ENCODE data around the gene TSPAN5.
"Not testable (repeated sequence)": the region's sequence is repeated elsewhere in the genome, so short reads cannot be mapped to it uniquely, and the experiment has no call there.

TSPAN5 gene

GRCh38 chr4:98658287-98659105 lies at the start of gene TSPAN5:
TSPAN5 (minus strand) TSS chr4:98658611.
- DNase-seq (ENCODE audit: extremely low read depth in 1 of 2, low read depth in 1 of 2): peak; percentile 74 to 78

DNA sequence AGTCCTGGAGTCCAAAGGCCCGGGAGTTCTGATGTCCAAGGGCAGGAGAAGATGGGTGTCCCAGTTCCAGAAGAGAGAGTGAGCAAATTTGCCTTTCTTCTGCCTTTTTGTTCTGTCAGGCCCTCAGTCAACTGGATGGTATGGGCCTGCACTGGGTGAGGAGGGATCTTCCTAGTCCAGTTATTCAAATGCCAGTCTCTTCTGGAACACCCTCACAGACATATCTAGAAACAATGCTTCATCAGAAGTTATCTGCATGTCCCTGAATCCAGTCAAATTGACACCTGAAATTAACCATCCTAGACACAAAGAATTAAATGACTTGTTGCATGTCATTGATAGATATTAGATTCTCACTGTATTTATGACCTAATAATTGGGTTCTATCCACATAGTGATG lies 48.5 kb upstream of the TSPAN5 start:
- DNase-seq (ENCODE audit: extremely low read depth in 1 of 2, low read depth in 1 of 2): no peak

GRCh38 chr4:98706200-98706813 lies 47.9 kb upstream of the TSPAN5 start:
- no peak for DNase-seq (ENCODE audit: extremely low read depth in 1 of 2, low read depth in 1 of 2)

GRCh38 chr4:98705586-98705985 lies 47.2 kb upstream of the TSPAN5 start:
- DNase-seq (ENCODE audit: extremely low read depth in 1 of 2, low read depth in 1 of 2): not testable (repeated sequence)

DNA sequence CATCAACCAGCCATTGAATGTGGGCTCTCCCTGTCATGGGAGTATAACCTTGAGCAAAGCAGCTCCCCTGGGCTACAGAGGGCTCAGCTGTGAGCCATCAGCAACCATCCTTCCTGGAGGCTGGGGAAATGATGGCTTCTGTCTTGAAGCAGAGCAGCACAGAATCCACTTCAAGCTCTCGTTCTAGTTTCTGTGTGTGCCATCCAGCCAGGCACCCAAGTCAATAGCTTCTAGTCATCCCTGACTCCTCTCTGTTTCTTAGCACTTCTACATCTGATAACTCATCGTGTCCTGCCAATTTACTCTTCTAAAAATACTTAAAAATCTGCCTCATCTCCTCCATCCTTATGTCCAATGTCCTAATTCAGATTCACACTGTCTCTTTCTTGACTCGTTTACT lies 42.2 kb upstream of the TSPAN5 start:
- no peak for DNase-seq (ENCODE audit: extremely low read depth in 1 of 2, low read depth in 1 of 2)

DNA sequence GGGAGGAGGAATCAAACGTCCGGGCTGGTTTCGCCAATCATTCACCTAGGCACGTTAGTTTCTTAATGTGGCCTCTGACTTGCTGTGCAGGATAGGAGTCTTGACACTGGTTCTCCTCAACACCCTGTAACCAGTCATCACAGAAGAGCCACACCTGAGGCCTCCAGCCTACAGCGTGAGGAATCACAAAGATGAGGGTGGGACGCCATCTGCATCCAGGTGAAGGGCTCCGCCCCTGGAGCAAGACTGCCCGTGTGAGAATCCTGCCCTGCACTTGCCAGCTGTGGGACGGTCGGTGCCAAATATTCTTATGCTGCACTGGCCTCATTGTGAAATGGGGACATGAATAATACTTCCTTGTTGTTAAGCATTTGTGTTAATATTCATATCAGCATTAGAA lies 35.7 kb upstream of the TSPAN5 start:
- DNase-seq (ENCODE audit: extremely low read depth in 1 of 2, low read depth in 1 of 2): no peak

DNA sequence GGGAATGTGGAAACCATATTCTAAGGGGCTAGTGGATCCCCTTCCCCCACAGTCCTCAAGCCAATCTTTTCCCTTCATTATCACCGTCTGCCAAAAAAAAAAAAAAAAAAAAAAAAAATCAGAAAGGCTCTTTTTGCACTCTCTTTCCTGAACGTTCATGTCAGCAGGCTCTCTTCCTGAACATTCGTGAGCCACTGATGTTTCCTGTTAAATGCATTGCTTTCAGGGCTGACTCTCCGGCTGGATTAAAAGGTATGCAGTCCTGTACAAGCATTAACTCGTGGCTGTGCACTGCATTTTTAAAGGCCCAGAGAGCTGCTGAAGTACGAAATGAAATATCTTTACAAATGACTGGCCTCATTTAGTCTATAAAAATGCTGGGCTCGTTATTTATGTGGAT lies 34.0 kb upstream of the TSPAN5 start:
- DNase-seq (ENCODE audit: extremely low read depth in 1 of 2, low read depth in 1 of 2): no peak

DNA sequence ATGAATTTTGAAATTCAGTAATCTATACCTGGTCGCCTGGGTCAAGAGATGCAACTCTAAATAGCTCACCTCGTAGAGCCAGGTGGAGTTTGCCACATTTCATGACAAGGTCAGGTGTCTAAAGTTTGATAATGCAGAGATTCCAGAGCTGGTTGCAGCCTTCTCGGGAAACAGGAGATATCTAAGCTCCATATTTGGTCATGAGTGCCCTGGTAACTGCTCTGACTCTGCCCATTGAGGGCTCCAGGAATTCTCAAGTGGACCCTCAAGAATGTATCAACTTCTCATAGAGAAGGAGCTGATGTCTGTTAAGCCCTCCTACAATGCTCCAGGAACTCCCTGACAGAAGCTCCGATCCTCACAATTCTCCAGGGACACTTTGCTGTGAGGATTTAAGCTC lies 33.2 kb upstream of the TSPAN5 start:
- no peak for DNase-seq (ENCODE audit: extremely low read depth in 1 of 2, low read depth in 1 of 2)

GRCh38 chr4:98689507-98690174 lies 31.2 kb upstream of the TSPAN5 start:
- DNase-seq (ENCODE audit: extremely low read depth in 1 of 2, low read depth in 1 of 2): no peak

DNA sequence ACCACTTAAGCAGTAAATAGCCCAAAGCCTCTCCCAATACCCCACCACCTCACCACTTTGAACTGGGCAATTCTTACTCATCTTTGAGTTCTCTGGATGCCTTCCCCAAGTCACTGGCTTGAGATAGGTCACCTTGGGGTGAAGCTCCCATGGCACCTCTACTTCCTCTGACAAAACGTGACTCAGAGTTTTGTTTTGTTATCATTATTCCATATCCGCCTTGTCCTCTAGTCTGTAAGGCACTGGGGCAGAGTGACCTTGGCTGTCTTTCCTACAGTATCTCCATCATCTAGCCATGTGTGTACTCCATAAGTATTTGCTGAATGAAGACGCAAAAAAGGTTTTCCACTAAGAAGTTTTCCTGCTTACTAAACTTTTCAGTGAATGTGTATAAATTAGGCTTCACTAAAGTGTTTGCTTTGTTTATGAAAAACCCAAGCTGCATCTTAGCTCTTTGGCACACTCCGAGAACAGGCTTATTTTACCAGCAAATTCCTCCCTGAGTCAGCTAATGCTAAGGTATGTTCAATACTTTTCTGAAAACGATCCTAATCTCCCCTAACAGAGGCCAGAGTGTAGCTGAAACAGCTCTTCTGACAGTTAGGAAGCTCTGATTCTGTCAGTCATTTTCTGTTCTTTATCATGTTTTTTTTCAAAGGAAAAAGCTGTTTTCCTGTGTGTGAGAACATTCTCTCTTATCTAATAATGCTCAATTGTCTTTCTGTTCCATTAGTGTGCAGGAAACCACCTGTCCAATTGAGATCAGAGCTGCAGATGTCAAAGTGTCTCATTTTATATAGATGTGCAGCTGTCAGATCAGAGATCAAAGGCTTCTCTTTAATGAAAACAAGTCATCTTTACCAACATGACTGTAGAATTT lies 30.2 kb upstream of the TSPAN5 start:
- DNase-seq (ENCODE audit: extremely low read depth in 1 of 2, low read depth in 1 of 2): peak in 1 of 2 donors; percentile 27

DNA sequence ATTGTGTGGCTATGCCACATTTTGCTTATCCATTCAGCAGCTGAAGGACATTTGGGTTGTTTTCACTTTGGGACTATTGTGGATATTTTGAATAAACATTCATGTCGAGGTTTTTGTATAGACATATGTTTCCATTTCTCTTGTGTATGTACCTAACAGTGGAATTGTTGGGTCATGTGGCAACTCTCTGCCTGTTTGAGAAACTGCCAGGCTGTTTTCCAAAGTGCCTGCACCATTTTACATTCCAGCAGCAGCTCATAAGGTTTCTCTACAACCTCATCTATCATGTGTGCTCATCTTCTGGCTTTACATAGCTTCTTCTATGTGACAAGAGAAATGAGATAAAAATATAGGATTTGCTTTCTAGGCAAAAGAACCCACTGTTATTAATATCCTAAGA lies 29.5 kb upstream of the TSPAN5 start:
- no peak for DNase-seq (ENCODE audit: extremely low read depth in 1 of 2, low read depth in 1 of 2)

- DNase-seq (ENCODE audit: extremely low read depth in 1 of 2, low read depth in 1 of 2): no peak
Measured at GRCh38 chr4:98686847-98687246, 28.4 kb upstream of the TSPAN5 start.

- DNase-seq (ENCODE audit: extremely low read depth in 1 of 2, low read depth in 1 of 2): no peak
Measured at GRCh38 chr4:98686043-98686707, 27.8 kb upstream of the TSPAN5 start.

GRCh38 chr4:98685225-98686042 lies 27.0 kb upstream of the TSPAN5 start:
- no peak for DNase-seq (ENCODE audit: extremely low read depth in 1 of 2, low read depth in 1 of 2)

- no peak for DNase-seq (ENCODE audit: extremely low read depth in 1 of 2, low read depth in 1 of 2)
Measured at GRCh38 chr4:98682719-98683118, 24.3 kb upstream of the TSPAN5 start.

GRCh38 chr4:98680806-98681205 lies 22.4 kb upstream of the TSPAN5 start:
- no peak for DNase-seq (ENCODE audit: extremely low read depth in 1 of 2, low read depth in 1 of 2)

GRCh38 chr4:98679738-98680137 lies 21.3 kb upstream of the TSPAN5 start:
- DNase-seq (ENCODE audit: extremely low read depth in 1 of 2, low read depth in 1 of 2): no peak

GRCh38 chr4:98677799-98678198 lies 19.4 kb upstream of the TSPAN5 start:
- no peak for DNase-seq (ENCODE audit: extremely low read depth in 1 of 2, low read depth in 1 of 2)

DNA sequence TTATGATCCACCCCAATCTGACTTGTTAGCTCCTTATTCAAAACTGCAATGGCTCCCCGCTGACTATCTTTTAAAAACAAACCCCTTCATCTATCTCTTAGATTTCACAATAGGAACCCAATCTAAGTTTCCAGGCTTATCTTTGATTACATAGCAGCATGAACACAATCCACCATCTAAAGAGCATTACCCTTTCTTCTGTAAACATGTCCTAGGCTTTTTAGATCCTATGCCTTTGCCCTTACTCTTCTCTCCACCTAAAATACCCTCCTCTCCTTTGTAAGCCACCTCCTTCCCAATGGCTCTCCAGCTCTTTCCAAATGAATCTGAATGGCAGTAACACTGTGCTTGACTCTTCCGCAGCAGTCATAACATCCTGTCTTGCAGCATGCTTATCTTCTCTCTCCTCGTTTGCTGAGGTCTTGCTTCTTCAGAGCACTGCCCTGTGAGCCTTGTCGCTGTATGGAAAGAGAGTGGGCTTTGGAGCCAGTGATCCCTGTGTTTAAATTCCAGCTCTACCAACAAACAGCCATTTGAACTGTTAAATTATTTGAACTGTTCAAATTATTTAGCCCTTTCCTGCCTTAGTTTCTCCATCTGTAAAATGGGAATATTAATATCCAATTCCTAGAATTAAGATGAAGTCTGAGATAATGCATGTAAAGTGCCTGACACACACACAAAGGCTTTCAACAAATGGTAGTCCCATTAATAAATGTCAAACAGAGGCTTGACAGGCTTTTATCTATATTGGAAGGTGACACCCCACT lies 16.2 kb upstream of the TSPAN5 start:
- no peak for DNase-seq (ENCODE audit: extremely low read depth in 1 of 2, low read depth in 1 of 2)
